Measurements from ENCODE around the gene MACROD1. TPM values are rescaled to one million over a fixed set of nuclear protein-coding genes. Genes with fewer than 3 reads are reported as not detected.

The MACROD1 gene
- total and polyA plus RNA-seq, 12 donors = 5.5 to 62.9 (median 26.8) TPM

DNA sequence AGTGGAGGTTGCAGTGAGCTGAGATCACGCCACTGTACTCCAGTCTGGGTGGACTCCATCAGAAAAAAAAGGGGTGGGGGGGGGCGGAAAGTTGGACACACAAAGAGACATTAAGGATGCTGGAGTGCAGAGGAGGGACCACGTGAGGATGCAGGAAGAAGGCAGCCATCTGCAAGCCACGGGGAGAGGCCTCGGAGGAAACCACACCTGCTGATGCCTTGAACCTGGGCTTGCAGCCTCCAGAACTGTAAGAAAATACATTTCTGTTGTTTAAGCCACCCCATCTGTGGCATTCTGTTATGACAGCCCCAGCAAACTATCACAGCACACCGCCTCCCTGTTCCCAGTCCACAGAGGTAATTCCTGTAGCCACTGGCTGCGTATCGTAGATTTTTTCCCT lies 10.8 kb upstream of the MACROD1 start:
- peaks cover 15% of the 10 kb centered on the region in 2 donors for H3K4me1 ChIP-seq (replicated peaks in 1 of 2)
- intact Hi-C loops (cut with DNase I) = no loop called here
- H3K27me3 ChIP-seq = no peaks in the 10 kb centered on the region
- WGBS, 4 donors = 86 to 92% (median 89%) methylated on average over 6 to 8 of the region's 8 CpGs
- TF ChIP-seq, protein P1, sequence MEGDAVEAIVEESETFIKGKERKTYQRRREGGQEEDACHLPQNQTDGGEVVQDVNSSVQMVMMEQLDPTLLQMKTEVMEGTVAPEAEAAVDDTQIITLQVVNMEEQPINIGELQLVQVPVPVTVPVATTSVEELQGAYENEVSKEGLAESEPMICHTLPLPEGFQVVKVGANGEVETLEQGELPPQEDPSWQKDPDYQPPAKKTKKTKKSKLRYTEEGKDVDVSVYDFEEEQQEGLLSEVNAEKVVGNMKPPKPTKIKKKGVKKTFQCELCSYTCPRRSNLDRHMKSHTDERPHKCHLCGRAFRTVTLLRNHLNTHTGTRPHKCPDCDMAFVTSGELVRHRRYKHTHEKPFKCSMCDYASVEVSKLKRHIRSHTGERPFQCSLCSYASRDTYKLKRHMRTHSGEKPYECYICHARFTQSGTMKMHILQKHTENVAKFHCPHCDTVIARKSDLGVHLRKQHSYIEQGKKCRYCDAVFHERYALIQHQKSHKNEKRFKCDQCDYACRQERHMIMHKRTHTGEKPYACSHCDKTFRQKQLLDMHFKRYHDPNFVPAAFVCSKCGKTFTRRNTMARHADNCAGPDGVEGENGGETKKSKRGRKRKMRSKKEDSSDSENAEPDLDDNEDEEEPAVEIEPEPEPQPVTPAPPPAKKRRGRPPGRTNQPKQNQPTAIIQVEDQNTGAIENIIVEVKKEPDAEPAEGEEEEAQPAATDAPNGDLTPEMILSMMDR (IDR thresholded peaks at IDR 0.05) = no peak
- TF ChIP-seq POLR2A (IDR thresholded peaks at IDR 0.05) = no peak
- no peaks in the 10 kb centered on the region for H3K36me3 ChIP-seq (replicated peaks in 1 of 2)
- H3K9me3 ChIP-seq (replicated peaks in 1 of 3) = no peaks in the 10 kb centered on the region
- no peak overlapping the region for H3K4me3 ChIP-seq
- DNase-seq = no peak
- no peak overlapping the region for H3K27ac ChIP-seq

DNA sequence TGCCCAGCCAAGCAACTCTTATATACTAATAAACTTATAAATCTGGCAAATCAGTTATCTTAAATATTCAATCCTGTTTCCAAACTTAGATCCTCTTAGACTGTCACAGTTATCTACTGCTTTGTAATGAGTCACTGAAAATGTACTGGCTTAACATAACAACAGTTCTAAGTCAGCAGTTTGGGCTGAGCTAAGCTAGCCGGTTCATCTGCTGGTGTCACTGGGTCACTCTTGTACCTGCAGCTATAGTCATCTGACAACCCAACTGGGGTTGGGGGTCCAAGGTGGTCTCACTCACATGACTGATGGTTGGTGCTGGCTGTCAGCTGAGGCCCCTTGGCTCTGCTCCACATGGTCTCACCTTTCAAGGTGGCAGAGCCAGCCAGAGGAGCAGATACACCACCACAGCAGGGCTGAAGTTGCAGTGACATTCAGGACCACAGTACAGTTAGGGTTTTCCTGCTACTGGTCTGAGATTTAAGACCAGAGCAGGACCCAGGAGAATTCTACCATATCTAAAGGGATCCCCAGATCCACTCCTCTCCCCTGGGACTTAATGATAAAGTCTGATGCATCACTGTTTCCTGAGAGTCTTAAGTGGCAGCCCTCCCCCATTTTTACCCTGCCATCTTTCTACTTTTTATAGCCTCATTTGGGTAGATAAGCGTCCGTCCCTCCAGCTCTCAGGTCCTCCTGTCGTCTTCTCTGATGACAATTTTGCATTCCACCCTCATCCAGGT lies 7.9 kb upstream of the MACROD1 start:
- Histone ChIP-seq H3K9me3 (replicated peaks in 1 of 3) (no peaks in the 10 kb centered on the region), H3K27me3 (no peaks in the 10 kb centered on the region), H3K27ac (no peak overlapping the region), H3K4me1 (replicated peaks in 1 of 2) (no peaks in the 10 kb centered on the region), H3K4me3 (no peak overlapping the region), H3K36me3 (replicated peaks in 1 of 2) (no peaks in the 10 kb centered on the region)
- no peak for DNase-seq
- intact Hi-C loops (cut with DNase I) = no loop called here
- TF ChIP-seq, protein P1 (IDR thresholded peaks at IDR 0.05) = no peak
- TF ChIP-seq POLR2A (IDR thresholded peaks at IDR 0.05) = no peak
- 85 to 96% (median 90%) methylated on average over 4 of the region's 4 CpGs for WGBS, 4 donors

DNA sequence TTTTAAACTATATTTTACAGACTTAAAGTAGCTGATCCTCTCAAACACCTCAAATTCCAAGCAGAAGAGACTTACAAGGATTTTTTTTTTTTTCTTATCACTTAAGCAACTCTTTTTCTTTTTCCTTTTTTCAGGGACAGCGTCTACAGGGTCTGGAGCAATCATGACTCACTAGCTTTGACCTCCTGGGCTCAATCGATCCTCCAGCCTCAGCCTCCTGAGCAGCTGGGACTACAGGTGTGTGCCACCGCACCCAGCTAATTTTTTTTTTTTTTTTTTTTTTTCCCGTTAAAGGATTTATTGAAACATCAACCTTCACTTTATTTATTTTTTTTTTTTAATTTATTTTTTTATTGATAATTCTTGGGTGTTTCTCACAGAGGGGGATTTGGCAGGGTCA lies 4.5 kb upstream of the MACROD1 start:
- TF ChIP-seq, protein P1 (IDR thresholded peaks at IDR 0.05) = no peak
- no peak for TF ChIP-seq POLR2A (IDR thresholded peaks at IDR 0.05)
- 75 to 83% (median 80%) methylated on average over 4 of the region's 4 CpGs for WGBS, 4 donors
- Histone ChIP-seq H3K9me3 (replicated peaks in 1 of 3) (no peaks in the 10 kb centered on the region), H3K27me3 (no peaks in the 10 kb centered on the region), H3K4me3 (no peak overlapping the region), H3K4me1 (replicated peaks in 1 of 2) (peaks cover 3 to 5% of the 10 kb centered on the region in 2 donors), H3K36me3 (replicated peaks in 1 of 2) (no peaks in the 10 kb centered on the region), H3K27ac (no peak overlapping the region)
- DNase-seq = no peak
- intact Hi-C loops (cut with DNase I) = no loop called here

DNA sequence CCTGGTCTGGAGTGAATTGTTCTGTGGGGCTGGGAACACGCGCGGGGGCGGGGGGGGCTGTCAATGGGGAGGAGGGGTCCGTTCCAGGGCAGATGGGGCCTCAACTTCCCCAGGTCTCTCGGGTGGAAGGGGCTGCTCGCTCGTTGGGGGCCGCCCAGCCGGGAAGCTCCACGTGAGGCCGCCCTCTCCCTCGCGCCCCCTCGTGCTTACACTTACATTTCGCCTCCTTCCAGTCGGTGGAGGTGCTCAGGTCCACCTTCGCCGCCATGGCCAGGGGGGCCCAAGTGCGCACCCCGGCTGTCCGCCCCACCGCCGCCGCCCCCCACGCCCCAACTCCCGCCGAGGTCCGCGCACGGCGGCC lies 452 bp downstream of the MACROD1 start:
- peak overlapping the region in 1 of 5 donors; percentile 19 for H3K27ac ChIP-seq
- intact Hi-C loops (cut with DNase I) = no loop called here
- peak overlapping the region; percentile 18 to 78 (median 52) for H3K4me3 ChIP-seq
- 0 to 2% (median 1%) methylated on average over 12 to 32 of the region's 32 CpGs for WGBS, 4 donors
- no peak for DNase-seq
- H3K4me1 ChIP-seq (replicated peaks in 1 of 2) = peaks cover 11 to 14% of the 10 kb centered on the region in 2 donors
- H3K36me3 ChIP-seq (replicated peaks in 1 of 2) = no peaks in the 10 kb centered on the region
- no peaks in the 10 kb centered on the region for H3K27me3 ChIP-seq
- TF ChIP-seq, protein P1 (IDR thresholded peaks at IDR 0.05) = no peak
- no peak for TF ChIP-seq POLR2A (IDR thresholded peaks at IDR 0.05)
- H3K9me3 ChIP-seq (replicated peaks in 1 of 3) = no peaks in the 10 kb centered on the region

Data from adrenal gland (tissue), 12 donors.